Mesenchymal stem cell (in vitro differentiated cells and primary cell): ENCODE data around the gene OSGIN1.

Source experiments
- DNase-seq: peaks from one replicate; pipeline ENCODE4 v3.0.0-alpha.2; 2013
- H2AFZ ChIP-seq: one replicate; pipeline ENCODE4 v1.6.1; 2013; ENCODE audit warnings: low read depth, mild to moderate bottlenecking, control low read depth, inconsistent platforms, low read length, moderate library complexity
- H2AK5ac ChIP-seq: 2 replicates; pipeline ENCODE4 v1.6.1; 2013; ENCODE audit warnings: low read length, moderate library complexity, mild to moderate bottlenecking, inconsistent platforms; ENCODE audit not compliant: severe bottlenecking
- H2BK120ac ChIP-seq: one replicate; pipeline ENCODE4 v1.6.1; 2013; ENCODE audit warnings: low read depth, mild to moderate bottlenecking, inconsistent platforms, low read length, moderate library complexity
- H2BK12ac ChIP-seq, 2 experiments: one replicate each; pipeline ENCODE4 v1.6.1; 2013; ENCODE audit warnings: inconsistent platforms in 2 of 2, low read length in 2 of 2, mild to moderate bottlenecking in 2 of 2, moderate library complexity in 2 of 2, control low read depth in 1 of 2
- H2BK15ac ChIP-seq: one replicate; pipeline ENCODE4 v1.6.1; 2013; ENCODE audit warnings: mild to moderate bottlenecking, low read depth, inconsistent platforms; ENCODE audit not compliant: poor library complexity, severe bottlenecking
- H2BK5ac ChIP-seq: 2 replicates; pipeline ENCODE4 v1.6.1; 2013; ENCODE audit warnings: low read depth, mild to moderate bottlenecking, low read length, control low read depth, inconsistent platforms; ENCODE audit not compliant: poor library complexity, severe bottlenecking
- H3K14ac ChIP-seq, 2 experiments: one replicate each; pipeline ENCODE4 v1.6.1; 2013; ENCODE audit warnings: inconsistent platforms in 2 of 2, low read length in 2 of 2, control low read depth in 1 of 2, mild to moderate bottlenecking in 1 of 2, moderate library complexity in 1 of 2
- H3K18ac ChIP-seq, 2 experiments: one replicate each; pipeline ENCODE4 v1.6.1; 2013; ENCODE audit warnings: inconsistent platforms in 2 of 2, low read length in 2 of 2, control low read depth in 1 of 2, low read depth in 1 of 2, mild to moderate bottlenecking in 1 of 2
- H3K23ac ChIP-seq, 2 experiments: one replicate each; pipeline ENCODE4 v1.6.1; 2013; ENCODE audit warnings: inconsistent platforms in 2 of 2, low read length in 2 of 2, mild to moderate bottlenecking in 2 of 2, moderate library complexity in 2 of 2, control low read depth in 1 of 2
- H3K27ac ChIP-seq: 2 replicates; pipeline ENCODE4 v1.5.1; 2013; ENCODE audit warnings: mild to moderate bottlenecking, moderate library complexity, low read length, control low read depth, inconsistent platforms; ENCODE audit not compliant: poor library complexity, severe bottlenecking
- H3K27me3 ChIP-seq, 2 experiments: 2 replicates each; pipeline versions ENCODE4 v1.6.1 to v1.7.0; 2013; ENCODE audit warnings: low read length in 2 of 2, mild to moderate bottlenecking in 2 of 2, moderate library complexity in 2 of 2, control low read depth in 1 of 2, inconsistent platforms in 1 of 2; ENCODE audit not compliant: control insufficient read depth in 1 of 2, insufficient read depth in 1 of 2
- H3K36me3 ChIP-seq, 2 experiments: 2 replicates each; pipeline versions ENCODE4 v1.6.1 to v1.7.0; 2013; ENCODE audit warnings: low read length in 2 of 2, control low read depth in 1 of 2, inconsistent platforms in 1 of 2, low read depth in 1 of 2, mild to moderate bottlenecking in 1 of 2; ENCODE audit not compliant: insufficient read depth in 2 of 2, control insufficient read depth in 1 of 2
- H3K4ac ChIP-seq, 2 experiments: one replicate each; pipeline ENCODE4 v1.6.1; 2013; ENCODE audit warnings: inconsistent platforms in 2 of 2, low read length in 2 of 2, mild to moderate bottlenecking in 2 of 2, moderate library complexity in 2 of 2, control low read depth in 1 of 2, low read depth in 1 of 2
- H3K4me1 ChIP-seq: 2 replicates; pipeline ENCODE4 v1.6.1; 2013; ENCODE audit warnings: low read depth, low read length, control low read depth; ENCODE audit not compliant: control insufficient read depth, insufficient read depth
- H3K4me2 ChIP-seq: 2 replicates; pipeline ENCODE4 v1.6.1; 2013; ENCODE audit warnings: low read length, mild to moderate bottlenecking, inconsistent platforms; ENCODE audit not compliant: poor library complexity, severe bottlenecking
- H3K4me3 ChIP-seq, 2 experiments: 2 replicates each; pipeline versions ENCODE4 v1.5.1 to v1.7.0; 2013; ENCODE audit warnings: low read length in 2 of 2, mild to moderate bottlenecking in 2 of 2, control low read depth in 1 of 2, low read depth in 1 of 2; ENCODE audit not compliant: insufficient read depth in 1 of 2
- H3K79me1 ChIP-seq: replicated peaks from 2 replicates; pipeline ENCODE4 v1.6.1; 2013; ENCODE audit warnings: mild to moderate bottlenecking, control low read depth, low read length, inconsistent platforms; ENCODE audit not compliant: poor library complexity, severe bottlenecking
- H3K9ac ChIP-seq: 2 replicates; pipeline ENCODE4 v1.7.0; 2013; ENCODE audit warnings: mild to moderate bottlenecking, low read length, moderate library complexity
- H3K9me3 ChIP-seq: 2 replicates; pipeline ENCODE4 v1.7.0; 2013; ENCODE audit warnings: mild to moderate bottlenecking, low read length; ENCODE audit not compliant: control insufficient read depth
- H4K8ac ChIP-seq: one replicate; pipeline ENCODE4 v1.6.1; 2013; ENCODE audit warnings: inconsistent platforms, mild to moderate bottlenecking, low read length, moderate library complexity
- H4K91ac ChIP-seq: one replicate; pipeline ENCODE4 v1.6.1; 2013; ENCODE audit warnings: mild to moderate bottlenecking, low read length, inconsistent platforms
- WGBS: methylation state at CpG from one replicate; pipeline ENCODE4 v1.1.7; 2013; ENCODE audit warnings: mixed read lengths; 5-methylcytosine and 5-hydroxymethylcytosine counted together

OSGIN1 gene

DNA sequence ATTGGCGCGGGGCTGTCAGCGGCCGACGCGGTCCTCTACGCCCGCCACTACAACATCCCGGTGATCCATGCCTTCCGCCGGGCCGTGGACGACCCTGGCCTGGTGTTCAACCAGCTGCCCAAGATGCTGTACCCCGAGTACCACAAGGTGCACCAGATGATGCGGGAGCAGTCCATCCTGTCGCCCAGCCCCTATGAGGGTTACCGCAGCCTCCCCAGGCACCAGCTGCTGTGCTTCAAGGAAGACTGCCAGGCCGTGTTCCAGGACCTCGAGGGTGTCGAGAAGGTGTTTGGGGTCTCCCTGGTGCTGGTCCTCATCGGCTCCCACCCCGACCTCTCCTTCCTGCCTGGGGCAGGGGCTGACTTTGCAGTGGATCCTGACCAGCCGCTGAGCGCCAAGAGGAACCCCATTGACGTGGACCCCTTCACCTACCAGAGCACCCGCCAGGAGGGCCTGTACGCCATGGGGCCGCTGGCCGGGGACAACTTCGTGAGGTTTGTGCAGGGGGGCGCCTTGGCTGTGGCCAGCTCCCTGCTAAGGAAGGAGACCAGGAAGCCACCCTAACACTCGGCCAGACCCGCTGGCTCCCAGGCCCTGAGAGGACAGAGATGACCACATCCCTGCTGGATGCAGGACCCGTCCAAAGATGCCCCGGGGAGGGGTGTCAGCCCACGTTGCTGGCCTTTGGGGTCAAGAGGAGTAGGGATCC, 12.6 kb downstream of the OSGIN1 start:
- no peak overlapping the region for H3K4ac ChIP-seq
- H3K23ac ChIP-seq, result no peak overlapping the region
- no peak overlapping the region for H2BK15ac ChIP-seq
- no peak overlapping the region for H3K14ac ChIP-seq
- no peaks in the 10 kb centered on the region for H3K79me1 ChIP-seq
- H3K4me1 ChIP-seq, result peaks cover 7% of the 10 kb centered on the region
- no peak overlapping the region for H2BK120ac ChIP-seq
- H4K8ac ChIP-seq, result no peak overlapping the region
- H3K9ac ChIP-seq, result no peak overlapping the region
- H3K9me3 ChIP-seq, result no peaks in the 10 kb centered on the region
- 95% methylated on average over 36 of the region's 36 CpGs for WGBS
- H3K27ac ChIP-seq, result no peak overlapping the region
- H2AK5ac ChIP-seq, result no peak overlapping the region
- no peak overlapping the region for H2AFZ ChIP-seq
- no peak overlapping the region for H3K4me2 ChIP-seq
- no peak overlapping the region for H3K18ac ChIP-seq
- no peak overlapping the region for H2BK5ac ChIP-seq
- no peak overlapping the region for H2BK12ac ChIP-seq
- H3K4me3 ChIP-seq, result no peak overlapping the region
- no peak for DNase-seq
- H3K27me3 ChIP-seq, result peaks cover 6 to 21% of the 10 kb centered on the region in 2 experiments
- peaks cover 30 to 38% of the 10 kb centered on the region in 2 experiments for H3K36me3 ChIP-seq
- no peak overlapping the region for H4K91ac ChIP-seq

DNA sequence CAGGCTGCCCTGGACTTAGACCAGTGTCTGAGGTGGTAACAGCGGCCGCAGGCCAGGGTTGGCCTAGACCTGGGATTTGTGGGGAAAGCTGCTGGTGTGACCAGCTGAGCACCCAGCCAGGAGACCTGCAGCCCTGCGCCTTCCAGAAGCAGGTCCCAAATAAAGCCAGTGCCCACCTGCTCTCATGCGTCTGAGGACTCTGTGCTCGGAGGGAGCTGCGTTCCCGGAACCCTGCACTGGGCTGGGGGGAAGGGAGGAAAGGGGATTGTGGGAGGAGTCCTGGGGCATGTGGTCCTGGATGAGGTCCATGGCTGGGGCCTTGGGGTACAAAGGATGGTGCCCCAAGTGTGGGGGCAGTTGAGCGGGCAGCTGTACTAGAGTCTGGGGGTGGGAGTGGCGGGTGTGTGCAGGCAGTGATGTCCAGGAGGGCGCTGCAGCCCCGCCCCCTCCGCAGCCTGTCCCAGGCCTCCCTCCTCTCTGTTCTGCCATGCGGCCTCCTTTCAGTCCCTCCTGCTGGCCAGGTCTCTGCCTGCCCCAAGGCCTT, 13.2 kb downstream of the OSGIN1 start:
- no peak overlapping the region for H3K27ac ChIP-seq
- no peak overlapping the region for H2AK5ac ChIP-seq
- no peak overlapping the region for H3K14ac ChIP-seq
- peaks cover 6 to 21% of the 10 kb centered on the region in 2 experiments for H3K27me3 ChIP-seq
- no peak overlapping the region for H3K9ac ChIP-seq
- no peak overlapping the region for H4K91ac ChIP-seq
- H3K9me3 ChIP-seq, result no peaks in the 10 kb centered on the region
- no peak overlapping the region for H4K8ac ChIP-seq
- no peak overlapping the region for H3K4ac ChIP-seq
- no peak overlapping the region for H3K4me3 ChIP-seq
- WGBS, result 93% methylated on average over 13 of the region's 13 CpGs
- no peak overlapping the region for H3K18ac ChIP-seq
- H3K4me2 ChIP-seq, result no peak overlapping the region
- no peak for DNase-seq
- H3K4me1 ChIP-seq, result peaks cover 7% of the 10 kb centered on the region
- no peak overlapping the region for H2BK12ac ChIP-seq
- H2BK5ac ChIP-seq, result no peak overlapping the region
- no peak overlapping the region for H2AFZ ChIP-seq
- H3K79me1 ChIP-seq, result no peaks in the 10 kb centered on the region
- H2BK120ac ChIP-seq, result no peak overlapping the region
- no peak overlapping the region for H2BK15ac ChIP-seq
- H3K36me3 ChIP-seq, result peaks cover 27 to 32% of the 10 kb centered on the region in 2 experiments
- no peak overlapping the region for H3K23ac ChIP-seq

GRCh38 chr16:83967091-83967490, 14.1 kb downstream of the OSGIN1 start:
- H3K4ac ChIP-seq, result no peak overlapping the region
- no peak overlapping the region for H3K4me2 ChIP-seq
- H3K36me3 ChIP-seq, result peaks cover 22 to 24% of the 10 kb centered on the region in 2 experiments

GRCh38 chr16:83967838-83968305, 14.8 kb downstream of the OSGIN1 start, which contains the start of gene NECAB2:
TSS of gene NECAB2 (plus strand) at chr16:83968244. CDS start at chr16:83968649, 405 bp downstream.
- no peak within 1 kb of the TSS for H3K27ac ChIP-seq
- peak; percentile 15 for DNase-seq
- H3K14ac ChIP-seq, result no peak within 1 kb of the TSS
- H3K4me1 ChIP-seq, result peaks cover 7% of the 10 kb centered on the region
- no peak within 1 kb of the TSS for H3K9ac ChIP-seq
- no peak within 1 kb of the TSS for H2AFZ ChIP-seq
- H3K36me3 ChIP-seq, result peaks cover 18 to 20% of the 10 kb centered on the region in 2 experiments
- no peak within 1 kb of the TSS for H3K18ac ChIP-seq
- peak within 1 kb of the TSS; percentile 52 for H3K4me2 ChIP-seq
- no peaks in the 10 kb centered on the region for H3K79me1 ChIP-seq
- H2BK120ac ChIP-seq, result no peak within 1 kb of the TSS
- no peak within 1 kb of the TSS for H2BK5ac ChIP-seq
- no peak within 1 kb of the TSS for H3K4ac ChIP-seq
- no peak within 1 kb of the TSS for H4K8ac ChIP-seq
- H2BK15ac ChIP-seq, result peak within 1 kb of the TSS; percentile 15
- no peak within 1 kb of the TSS for H2BK12ac ChIP-seq
- peak within 1 kb of the TSS in 1 of 2 experiments; percentile 37 for H3K4me3 ChIP-seq
- H2AK5ac ChIP-seq, result no peak within 1 kb of the TSS
- no peaks in the 10 kb centered on the region for H3K9me3 ChIP-seq
- 37% methylated on average over 16 of the region's 35 CpGs for WGBS
- no peak within 1 kb of the TSS for H3K23ac ChIP-seq
- no peak within 1 kb of the TSS for H4K91ac ChIP-seq
- peaks cover 8 to 27% of the 10 kb centered on the region in 2 experiments for H3K27me3 ChIP-seq

More at GRCh38 chr16:83967091-83967490, 14.1 kb downstream of the OSGIN1 start:
- no peak overlapping the region for H2BK12ac ChIP-seq
- whole genome bisulfite sequencing, result 97% methylated on average over 2 of the region's 2 CpGs
- H2BK120ac ChIP-seq, result no peak overlapping the region
- no peak overlapping the region for H3K18ac ChIP-seq
- H3K27me3 ChIP-seq, result peaks cover 6 to 23% of the 10 kb centered on the region in 2 experiments
- H4K8ac ChIP-seq, result no peak overlapping the region
- no peak for DNase-seq
- H3K27ac ChIP-seq, result no peak overlapping the region
- peaks cover 7% of the 10 kb centered on the region for H3K4me1 ChIP-seq
- no peak overlapping the region for H2BK5ac ChIP-seq
- no peaks in the 10 kb centered on the region for H3K79me1 ChIP-seq
- H2AFZ ChIP-seq, result no peak overlapping the region
- no peak overlapping the region for H4K91ac ChIP-seq
- H3K9ac ChIP-seq, result no peak overlapping the region
- H3K23ac ChIP-seq, result no peak overlapping the region
- no peak overlapping the region for H3K4me3 ChIP-seq
- no peak overlapping the region for H3K14ac ChIP-seq
- H2BK15ac ChIP-seq, result no peak overlapping the region
- H3K9me3 ChIP-seq, result no peaks in the 10 kb centered on the region
- H2AK5ac ChIP-seq, result no peak overlapping the region
